ENCODE results near the gene SH2D1B.

Gene SH2D1B

DNA sequence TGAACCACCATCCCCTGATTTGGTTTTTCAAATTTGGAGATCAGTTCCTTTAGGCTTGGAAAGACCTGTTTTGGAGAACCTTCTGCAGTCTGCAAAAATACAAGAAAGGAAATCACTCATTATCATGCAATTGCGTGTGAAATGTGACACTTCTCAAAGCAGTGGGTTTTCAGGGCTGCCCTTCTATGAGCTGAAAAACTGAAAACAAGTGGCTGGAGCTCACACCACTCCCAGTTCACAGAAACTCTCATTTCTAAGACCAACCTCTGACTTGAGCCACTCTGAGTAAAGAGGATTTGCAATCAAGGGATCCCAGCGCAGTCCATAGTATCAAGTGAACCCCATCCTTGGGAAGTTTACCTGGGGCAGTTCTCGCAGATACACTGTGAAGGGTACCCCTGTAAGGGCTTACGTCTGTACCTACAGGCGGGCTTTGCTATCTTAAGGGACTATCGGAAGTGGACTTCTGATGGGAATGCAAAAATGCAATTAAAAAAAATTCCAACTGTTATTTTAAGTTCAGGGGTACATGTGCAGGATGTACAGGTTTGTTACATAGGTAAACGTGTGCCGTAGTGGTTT, 12.8 kb downstream of the SH2D1B start:
- no peak for DNase-seq (ENCODE audit: low read depth, low spot score)

DNA sequence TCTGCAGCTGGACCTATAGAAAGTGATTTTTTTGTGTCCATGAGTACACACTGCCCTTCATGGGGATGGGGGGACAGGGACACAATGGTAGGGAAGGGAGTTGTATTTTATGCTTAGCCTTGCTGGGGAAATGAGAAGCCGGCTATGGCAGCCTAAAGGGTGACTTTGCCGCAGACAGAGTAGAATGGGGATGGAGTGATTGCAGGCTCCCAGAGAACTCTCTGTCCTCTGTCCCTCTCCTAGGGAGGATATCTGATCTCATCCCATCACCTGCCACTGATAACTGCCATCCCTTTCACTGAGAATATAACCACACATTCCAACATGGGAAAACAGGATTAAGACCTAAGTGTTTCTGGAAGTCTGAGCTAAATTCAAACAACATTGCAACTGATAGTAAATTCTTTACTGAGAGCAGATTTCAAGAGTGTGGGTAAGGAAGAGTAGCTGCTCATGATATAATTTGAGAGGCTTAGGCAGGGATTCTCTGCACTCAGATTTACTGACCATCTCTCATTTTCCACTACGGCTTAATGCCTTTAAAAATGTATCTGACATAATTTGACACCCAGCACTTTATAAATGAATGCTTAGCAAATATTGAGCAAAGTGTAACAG, 13.9 kb downstream of the SH2D1B start:
- DNase-seq (ENCODE audit: low read depth, low spot score) = no peak

DNA sequence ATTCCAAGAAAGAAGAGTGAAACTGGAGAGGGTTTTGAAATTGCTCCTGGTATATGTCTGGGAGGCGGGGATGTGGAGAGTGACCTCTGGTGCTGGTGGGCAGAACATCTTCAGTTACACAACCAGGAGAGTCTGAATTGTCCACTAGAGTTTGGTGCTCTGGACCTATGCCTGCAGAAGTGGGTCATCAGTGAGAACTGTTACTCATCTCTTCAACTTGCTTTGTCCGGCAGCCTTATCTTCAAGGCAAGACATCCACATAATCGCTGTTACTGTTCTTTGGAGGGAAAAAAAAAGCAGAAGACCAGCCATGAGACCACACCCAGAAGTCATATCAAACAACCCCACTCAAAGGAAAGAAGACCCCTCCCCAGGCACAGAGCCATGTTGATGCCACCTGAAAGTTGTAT, 14.9 kb downstream of the SH2D1B start:
- no peak for DNase-seq (ENCODE audit: low read depth, low spot score)

DNA sequence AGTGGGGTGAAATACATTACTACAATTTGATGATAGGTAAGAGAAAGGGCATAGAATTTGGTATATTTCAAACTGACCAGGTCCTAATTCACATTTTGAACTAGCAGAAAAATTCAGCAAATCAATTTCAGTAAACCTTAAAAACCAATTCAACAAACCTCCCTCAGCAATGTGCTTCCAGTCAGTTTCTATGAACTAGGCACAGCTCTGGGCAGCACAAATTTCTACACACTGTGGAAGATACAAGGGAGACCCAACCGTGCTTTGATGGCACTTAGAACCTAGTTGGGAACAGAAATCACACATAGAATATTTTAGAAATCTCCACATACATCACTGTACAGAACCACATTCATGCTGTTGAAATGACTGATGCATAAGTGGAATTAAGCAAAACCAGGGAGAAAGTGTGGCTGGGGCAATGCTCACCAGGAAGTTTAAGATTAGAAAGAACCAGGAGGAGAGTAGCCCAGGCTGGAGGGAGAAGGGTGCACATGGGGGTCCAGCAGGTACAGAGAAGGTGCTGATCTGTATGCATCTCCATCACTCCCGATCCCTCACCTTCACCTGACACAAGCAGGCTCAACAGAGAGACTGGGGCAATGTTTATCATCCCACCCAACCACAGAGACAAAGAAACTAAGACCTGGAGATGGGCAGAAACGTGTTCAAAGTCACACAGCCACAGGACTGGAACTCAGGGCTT, 15.6 kb downstream of the SH2D1B start:
- DNase-seq (ENCODE audit: low read depth, low spot score) = no peak

DNA sequence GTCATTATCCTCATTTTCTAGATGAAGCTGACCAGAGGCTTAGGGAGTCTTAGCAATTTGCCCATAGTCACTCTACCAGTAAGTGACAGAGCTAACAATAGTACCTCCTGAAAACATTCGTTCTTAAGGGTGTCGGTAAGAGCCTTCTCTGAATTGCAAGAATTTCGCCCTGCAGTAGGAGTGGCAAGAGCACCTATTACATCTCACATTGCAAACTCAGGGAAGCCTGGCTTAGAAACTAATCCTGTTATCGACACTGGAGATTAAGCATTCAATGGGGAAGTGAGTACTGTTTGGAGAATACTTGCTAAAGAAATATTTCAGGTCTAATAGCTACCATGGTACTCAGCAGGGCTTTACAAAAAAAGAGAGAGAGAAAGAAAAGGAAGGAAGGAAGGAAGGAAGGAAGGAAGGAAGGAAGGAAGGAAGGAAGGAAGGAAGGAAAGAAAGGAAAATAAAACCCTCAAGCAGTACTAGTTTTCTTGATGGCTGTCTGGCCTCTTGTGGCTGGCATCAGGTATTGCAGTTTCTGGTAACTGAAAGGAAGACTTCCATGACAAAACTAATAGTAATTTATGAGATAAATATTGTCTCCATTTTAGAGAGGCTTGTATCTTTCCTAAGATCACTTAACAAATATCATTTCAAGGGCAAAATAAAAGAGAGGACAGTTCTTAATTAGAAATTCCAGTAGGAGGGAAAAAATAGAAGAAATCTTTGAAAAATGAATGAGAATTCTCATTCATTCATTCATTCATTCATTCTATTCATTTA, 20.0 kb downstream of the SH2D1B start:
- DNase-seq (ENCODE audit: low read depth, low spot score) = no peak

- DNase-seq (ENCODE audit: low read depth, low spot score) = no peak
These were observed 21.3 kb downstream of the SH2D1B start for GRCh38 chr1:162390396-162391185.

DNA sequence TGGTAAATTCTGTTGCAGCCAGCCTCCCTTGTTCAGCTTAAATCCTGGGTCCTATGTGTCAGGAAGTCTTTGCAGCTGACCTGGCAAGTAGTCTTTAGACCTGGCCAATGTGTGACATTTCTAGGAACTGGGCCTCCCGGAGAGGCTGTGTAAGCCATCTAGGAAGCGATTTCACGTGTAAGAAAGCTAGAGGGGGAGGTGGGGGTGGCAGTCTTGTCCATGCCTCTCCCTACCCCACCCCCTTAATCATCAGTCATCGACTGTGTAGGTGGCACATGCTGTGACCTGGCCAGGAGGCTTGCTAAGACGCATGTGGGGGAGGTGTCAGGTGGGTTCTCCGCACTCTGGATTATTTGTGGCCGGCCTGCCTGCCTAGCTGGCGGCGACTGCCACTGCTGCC, 22.0 kb downstream of the SH2D1B start:
- DNase-seq (ENCODE audit: low read depth, low spot score) = no peak

DNA sequence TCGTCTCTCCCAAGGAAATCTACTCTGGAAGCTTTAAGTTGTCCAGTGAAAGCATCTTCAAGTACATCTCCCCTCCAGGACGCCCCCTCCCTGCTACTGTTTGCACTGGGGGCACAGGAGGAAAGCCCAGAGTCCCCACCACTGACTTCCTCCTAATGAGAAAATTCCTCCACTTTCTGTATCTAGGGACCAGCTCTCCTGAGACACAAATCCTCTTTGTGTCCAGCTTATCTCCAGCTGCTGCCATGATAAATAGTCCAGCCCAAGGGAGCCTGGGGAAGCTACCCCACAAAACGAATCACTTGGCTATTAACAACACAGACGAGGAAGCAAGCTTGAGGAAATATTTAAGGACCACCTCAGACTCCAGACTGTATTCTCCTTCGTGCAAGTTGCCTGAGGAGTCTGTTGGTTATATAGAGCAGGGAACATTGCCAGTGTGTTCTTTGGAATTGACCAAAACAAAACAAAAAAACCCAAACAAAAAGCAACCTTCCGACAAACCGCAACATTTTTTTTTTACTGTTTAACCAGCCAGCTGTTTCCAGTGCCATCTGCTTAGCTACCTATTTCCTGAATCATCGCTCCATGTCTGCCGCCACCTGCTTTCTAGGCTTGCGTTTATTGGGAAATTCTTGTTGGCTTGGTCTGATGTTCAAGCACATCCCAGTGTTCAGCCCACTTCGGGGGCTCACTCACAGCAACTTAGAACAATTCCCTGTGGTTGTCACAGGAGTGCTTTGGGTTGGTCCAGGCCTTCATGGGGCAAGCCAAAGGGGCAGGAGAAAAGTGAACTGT, 22.7 kb downstream of the SH2D1B start:
- DNase-seq (ENCODE audit: low read depth, low spot score) = no peak

- DNase-seq (ENCODE audit: low read depth, low spot score) = no peak
These were observed 23.3 kb downstream of the SH2D1B start for GRCh38 chr1:162388615-162389014.

DNA sequence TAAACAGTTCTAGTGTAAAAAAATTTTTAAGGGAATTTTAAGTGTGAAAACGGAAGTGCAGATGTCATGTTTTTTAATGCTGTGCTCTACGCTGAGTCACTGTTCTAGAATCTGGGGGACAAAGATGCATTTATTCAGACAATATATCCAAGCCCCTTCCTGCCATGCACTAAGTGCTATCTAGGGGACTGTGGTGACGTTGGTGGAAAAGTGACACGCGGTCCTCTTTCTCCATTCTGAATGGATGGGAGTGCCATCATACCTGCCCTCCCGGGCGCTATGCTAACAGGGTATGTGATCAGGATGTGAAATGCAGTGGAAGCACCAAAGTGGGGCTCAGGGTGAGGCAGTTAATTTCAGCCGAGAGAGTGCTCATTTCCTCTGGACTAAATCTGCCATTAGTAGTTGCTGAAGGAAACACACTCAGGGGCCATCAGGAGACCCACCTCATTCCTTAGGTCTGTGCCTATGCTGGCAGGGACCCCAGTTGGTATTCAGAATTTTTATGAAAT, 23.8 kb downstream of the SH2D1B start:
- no peak for DNase-seq (ENCODE audit: low read depth, low spot score)

- DNase-seq (ENCODE audit: low read depth, low spot score) = no peak
These were observed 24.5 kb downstream of the SH2D1B start for GRCh38 chr1:162387226-162388082.

DNA sequence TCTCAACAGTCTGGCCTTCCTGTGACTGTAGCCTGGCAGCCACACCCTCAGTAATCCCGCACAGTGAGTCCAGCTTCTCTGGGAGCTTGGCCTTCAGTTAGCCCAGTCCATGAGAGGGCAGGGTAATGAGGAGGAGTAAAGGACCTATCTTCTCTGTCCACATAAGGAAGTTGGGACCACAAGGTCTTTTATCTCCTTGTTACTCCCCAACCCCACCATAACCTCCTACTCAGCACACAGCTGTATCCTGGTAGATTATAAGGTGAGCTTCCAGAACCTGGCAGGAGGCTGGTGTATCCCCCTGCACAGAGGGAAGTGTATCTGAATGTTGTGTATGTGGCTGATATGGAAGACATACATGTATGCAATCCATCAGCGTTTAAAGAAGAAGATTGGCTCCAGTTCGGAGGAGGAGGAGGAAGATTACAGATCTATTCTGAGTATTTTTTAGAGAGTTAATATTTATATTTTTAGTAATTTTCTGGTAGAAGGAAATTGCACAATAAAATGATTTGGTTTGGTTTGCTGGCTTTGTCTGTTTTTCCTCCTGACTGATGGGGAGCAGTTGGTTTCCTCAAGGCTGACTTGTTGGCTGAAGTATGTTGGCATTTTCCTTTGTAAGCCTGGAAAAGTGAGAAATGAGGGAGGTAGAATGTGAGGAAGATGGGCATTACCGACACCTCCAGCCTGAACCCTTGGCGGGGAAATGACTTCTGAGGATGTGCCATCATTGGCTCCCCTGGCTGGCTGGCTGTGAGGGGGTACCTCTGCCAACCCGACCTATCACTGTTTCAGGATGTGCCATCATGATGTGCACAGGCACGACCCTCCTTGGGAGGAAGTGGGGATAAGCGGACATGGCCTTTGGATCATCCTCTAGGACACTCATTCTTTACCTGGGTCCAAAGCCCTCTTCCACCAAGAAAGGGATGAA, 25.4 kb downstream of the SH2D1B start:
- no peak for DNase-seq (ENCODE audit: low read depth, low spot score)

DNA sequence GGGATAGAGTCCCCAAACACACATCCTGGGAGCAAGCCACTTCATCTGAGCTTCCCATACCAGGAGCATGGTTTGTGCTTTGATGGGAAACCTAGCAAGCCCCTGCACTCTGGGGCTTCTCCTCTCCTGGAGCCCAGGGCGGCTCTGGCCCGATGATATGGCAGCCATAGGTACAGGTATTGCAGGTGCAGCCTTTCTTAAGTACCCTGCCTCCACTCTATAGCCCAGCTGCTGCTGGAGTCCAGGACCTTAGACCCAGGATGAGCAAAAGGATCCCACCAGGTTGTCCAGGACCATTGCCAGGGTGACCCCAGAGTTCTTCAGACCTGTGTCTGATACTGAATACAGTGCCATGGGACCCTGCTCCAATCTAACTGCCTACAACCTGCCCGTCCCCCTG, 26.2 kb downstream of the SH2D1B start:
- no peak for DNase-seq (ENCODE audit: low read depth, low spot score)

GRCh38 chr1:162385280-162385623, 26.7 kb downstream of the SH2D1B start:
- no peak for DNase-seq (ENCODE audit: low read depth, low spot score)

GRCh38 chr1:162384601-162385279, 27.2 kb downstream of the SH2D1B start:
- DNase-seq (ENCODE audit: low read depth, low spot score) = no peak

GRCh38 chr1:162384116-162384515, 27.8 kb downstream of the SH2D1B start:
- no peak for DNase-seq (ENCODE audit: low read depth, low spot score)

DNA sequence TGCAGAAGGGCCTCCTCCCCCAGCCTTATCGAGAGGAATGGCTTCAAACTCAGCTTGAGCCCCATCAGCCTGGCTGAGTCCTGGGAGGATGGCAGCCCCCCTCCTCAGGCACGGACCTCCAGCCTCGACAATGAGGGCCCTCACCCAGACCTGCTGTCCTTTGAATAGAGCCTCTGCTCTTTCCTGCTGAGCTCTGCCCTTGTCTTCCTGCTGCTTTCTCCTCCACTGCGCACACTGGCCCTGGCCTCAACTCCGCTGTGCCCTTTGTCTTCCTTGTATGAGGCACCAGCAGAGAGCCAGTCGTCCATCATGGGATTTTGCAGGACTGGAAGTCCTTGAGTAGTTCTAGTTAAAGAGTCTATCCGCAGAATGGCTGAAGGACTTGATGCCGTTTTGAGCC, 28.4 kb downstream of the SH2D1B start:
- DNase-seq (ENCODE audit: low read depth, low spot score) = no peak

GRCh38 chr1:162383091-162383490, 28.8 kb downstream of the SH2D1B start:
- DNase-seq (ENCODE audit: low read depth, low spot score) = no peak

Measured in smooth muscle cell of the brain vasculature (primary cell).